Measurements from ENCODE around the gene DNAJC5.

DNA sequence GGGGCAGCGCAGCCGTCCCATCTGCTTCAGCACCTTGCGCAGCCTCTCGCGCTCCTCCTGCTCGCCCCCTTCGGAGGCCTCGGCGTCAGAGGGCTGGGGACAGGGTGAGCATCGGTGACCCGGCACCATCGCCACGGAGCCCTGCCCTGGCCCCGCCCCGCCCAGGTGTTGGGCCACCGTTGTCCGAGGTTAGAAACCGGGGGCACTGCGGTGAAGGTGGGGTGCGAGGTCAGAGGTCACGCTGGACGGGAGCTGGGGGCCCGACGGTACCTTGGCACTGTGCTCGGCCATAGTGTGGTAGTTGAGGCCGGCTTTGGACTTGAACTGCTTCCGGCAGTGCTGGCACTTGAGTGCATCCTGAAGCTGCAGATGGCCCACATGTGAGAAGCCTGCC is 68.4 kb downstream of the DNAJC5 start:
- TF ChIP-seq, protein P1, sequence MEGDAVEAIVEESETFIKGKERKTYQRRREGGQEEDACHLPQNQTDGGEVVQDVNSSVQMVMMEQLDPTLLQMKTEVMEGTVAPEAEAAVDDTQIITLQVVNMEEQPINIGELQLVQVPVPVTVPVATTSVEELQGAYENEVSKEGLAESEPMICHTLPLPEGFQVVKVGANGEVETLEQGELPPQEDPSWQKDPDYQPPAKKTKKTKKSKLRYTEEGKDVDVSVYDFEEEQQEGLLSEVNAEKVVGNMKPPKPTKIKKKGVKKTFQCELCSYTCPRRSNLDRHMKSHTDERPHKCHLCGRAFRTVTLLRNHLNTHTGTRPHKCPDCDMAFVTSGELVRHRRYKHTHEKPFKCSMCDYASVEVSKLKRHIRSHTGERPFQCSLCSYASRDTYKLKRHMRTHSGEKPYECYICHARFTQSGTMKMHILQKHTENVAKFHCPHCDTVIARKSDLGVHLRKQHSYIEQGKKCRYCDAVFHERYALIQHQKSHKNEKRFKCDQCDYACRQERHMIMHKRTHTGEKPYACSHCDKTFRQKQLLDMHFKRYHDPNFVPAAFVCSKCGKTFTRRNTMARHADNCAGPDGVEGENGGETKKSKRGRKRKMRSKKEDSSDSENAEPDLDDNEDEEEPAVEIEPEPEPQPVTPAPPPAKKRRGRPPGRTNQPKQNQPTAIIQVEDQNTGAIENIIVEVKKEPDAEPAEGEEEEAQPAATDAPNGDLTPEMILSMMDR (IDR thresholded peaks at IDR 0.05), result no peak
- TF ChIP-seq POLR2A (IDR thresholded peaks at IDR 0.05), result no peak

Data from body of pancreas (tissue), 4 donors.